ENCODE measurements around the gene ARL3.

Gene ARL3

GRCh38 chr10:102649797-102650654 is 64.2 kb downstream of the ARL3 start:
- DNase-seq = no peak

GRCh38 chr10:102648889-102649796 is 65.1 kb downstream of the ARL3 start:
- peak; percentile 40 for DNase-seq

GRCh38 chr10:102648269-102648888 is 65.8 kb downstream of the ARL3 start:
- no peak for DNase-seq

GRCh38 chr10:102647443-102648268 is 66.5 kb downstream of the ARL3 start:
- no peak for DNase-seq

DNA sequence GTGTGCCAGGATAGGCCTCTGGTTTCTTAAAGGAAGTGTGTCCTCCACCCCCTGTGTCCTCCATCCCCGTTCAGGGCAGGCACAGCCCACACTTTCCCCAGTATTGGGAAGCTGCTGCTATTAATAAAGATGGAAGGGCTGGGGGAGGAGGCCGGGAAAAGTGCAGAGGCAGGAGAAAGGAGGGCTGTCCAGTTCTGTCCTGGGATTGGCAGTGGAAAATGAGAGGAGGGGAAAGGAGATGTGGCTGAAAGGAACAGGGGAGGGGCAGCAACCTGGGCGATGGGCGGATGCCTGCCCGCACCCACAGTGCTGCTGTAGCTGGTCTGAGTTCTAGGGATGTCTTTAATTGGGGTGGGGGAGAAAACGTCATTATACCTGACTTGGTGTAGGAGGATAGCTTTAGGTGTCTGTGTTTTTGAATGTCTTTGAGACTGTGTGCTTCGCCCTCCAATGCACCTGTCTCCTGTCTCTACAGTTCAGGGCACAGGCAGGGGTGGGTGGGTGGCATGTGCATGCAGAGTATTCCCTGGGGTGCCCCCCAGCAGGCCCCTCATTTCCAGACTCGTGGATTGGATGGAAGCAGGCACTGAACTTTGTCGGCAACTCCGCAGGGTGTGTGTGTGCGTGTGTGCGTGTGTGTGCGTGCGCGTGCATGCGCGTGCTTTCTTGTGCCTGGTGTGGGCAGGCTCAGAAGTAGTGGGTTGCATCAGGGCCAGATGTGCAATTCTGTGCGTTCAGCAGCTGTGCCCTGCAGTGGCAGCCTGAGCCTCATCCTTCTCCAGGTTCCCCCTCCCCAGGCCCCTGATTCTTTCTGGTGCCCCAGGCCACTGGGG is 67.4 kb downstream of the ARL3 start:
- DNase-seq = peak; percentile 71

DNA sequence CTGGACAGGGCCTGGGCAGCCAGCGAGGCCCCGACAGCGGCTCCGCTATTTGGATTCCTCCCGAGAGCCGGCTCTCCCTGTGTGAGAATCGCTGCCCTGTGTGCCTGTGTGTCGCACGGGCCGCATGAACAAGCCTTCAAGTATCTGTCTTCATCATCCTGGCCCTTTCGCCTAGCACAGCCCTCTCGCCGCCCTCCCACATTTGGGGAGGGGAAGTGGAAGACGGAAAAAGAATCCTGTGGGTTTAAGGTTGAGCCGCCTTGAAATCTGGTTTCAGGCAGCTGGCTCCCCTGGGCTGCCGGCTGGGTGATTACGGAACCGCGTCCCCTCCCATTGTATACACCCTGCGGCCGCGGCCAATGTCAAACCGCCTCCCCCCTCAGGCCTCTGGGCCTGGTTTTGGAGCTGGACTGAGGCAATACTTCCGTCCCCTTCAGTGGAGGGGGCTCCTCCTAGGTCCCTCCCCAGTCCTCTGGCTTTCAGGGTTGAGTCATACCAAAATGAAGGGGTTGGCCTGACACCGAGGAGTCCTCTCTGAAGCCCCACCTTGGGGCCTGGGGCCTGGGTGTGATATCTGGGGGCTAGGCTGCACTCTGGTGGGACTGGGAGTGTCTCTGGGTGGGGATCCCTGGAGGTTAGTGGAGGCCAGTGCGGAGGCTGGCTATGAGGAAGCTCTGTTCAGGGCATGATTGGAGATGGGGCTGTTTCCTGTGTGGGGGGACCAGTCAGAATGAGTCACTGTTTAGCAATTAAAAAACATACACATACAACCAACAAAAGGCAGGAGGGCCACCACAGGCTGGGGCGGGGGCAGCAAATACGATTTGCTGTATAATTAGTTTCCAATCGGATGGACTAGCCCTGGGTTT is 68.2 kb downstream of the ARL3 start:
- peak; percentile 71 for DNase-seq

DNA sequence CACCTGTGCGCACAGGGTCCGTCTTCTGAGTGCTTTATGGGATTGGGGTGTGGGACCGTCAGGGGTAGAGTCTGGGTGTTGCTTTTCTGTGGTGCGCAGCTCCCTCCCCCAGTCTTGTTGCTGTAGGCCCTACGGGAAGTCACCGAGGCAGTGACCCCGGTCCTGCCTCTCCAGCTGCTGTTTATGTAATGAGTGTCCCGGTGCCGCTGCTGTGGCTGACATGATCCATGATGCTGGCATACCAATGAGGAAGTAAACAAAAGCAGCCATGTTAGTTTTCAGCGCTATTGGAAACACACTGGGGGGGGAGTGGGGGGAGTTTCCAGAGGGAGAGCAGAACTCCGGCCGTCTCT is 68.8 kb downstream of the ARL3 start:
- peak; percentile 36 for DNase-seq

DNA sequence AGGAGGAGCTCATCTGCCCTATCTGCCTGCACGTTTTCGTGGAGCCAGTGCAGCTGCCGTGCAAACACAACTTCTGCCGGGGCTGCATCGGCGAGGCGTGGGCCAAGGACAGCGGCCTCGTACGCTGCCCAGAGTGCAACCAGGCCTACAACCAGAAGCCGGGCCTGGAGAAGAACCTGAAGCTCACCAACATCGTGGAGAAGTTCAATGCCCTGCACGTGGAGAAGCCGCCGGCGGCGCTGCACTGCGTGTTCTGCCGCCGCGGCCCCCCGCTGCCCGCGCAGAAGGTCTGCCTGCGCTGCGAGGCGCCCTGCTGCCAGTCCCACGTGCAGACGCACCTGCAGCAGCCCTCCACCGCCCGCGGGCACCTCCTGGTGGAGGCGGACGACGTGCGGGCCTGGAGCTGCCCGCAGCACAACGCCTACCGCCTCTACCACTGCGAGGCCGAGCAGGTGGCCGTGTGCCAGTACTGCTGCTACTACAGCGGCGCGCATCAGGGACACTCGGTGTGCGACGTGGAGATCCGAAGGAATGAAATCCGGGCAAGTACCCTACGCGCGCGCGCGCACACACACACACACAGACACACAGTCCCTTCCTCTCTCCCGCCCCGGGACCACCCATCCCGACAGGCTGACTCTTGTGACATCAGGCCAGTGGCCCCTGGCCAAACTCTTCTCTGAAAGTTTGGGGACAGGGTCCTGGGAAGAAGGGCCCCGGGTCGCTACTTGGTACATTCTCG is 69.4 kb downstream of the ARL3 start:
- peak; percentile 84 for DNase-seq

- DNase-seq = peak; percentile 66
Measured at GRCh38 chr10:102644066-102644645, 70.0 kb downstream of the ARL3 start, which contains the start of gene TRIM8. Gene TRIM8 (plus strand): TSS chr10:102644479. CDS start chr10:102644618, 139 bp downstream.

DNA sequence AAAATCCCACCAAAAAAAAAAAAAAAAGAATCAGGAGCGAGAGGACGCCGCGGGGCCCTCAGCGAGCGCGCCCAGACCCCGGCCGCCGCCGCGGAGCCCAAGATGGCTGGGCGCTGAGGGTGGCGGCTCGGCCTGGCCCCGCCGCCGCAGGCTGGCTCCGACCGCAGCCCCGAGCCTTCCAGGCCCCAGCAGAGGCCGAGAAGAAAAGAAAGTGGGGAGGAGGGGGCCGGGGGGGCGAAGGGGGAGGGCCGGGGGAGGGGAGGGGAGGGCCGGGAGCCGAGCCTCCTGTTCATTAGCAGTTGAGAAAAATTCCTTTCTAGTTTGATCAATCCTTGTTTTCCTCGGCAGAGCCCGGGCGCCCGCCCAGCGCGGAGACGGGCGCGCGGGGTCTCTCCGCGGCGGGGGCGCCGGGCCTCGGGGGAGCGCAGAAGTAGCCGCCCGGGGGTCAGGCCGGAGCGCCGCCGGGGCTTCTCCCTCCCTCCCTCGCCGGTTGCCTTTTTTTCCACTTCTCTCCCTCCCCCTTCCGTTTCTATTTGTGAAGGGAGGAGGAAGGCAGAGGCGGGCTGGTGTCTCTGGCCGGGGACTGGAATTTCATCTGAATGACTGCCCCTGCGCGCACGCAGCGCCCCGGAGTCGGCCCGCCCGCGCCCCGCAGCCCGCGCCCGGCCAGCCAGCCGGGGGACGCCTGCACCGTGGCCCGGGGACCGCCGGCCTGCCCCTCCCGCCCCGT is 70.7 kb downstream of the ARL3 start:
- DNase-seq = peak; percentile 52

DNA sequence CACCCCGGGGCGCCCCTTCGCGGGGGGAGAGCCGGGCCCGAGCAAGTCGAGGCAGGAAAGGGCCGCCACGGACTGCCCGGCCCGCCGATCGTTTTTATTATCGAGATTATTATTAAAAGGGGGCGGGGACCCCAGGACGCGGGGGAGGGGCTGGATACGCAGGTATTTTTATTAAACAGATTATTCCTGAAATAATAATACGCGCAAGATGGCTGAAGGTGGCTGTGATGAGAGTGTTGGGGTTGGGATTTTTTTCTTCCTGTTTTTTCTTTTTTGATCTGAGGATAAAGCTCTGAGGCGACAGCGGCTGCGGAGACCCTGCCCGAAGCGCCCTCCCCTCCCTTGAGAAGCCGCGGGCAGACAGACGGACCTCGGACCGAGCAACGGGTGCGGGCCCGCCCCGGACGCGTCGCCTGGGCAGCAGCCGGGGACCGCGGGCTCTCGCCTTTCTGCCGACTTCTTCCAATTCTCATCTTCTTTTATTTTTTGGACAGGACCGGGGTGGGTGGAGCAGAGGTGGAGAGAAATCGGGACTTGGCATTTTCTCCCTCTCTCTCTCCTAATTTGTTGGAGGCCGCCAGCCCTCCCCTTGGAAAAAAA is 71.4 kb downstream of the ARL3 start:
- DNase-seq = peak; percentile 58

DNA sequence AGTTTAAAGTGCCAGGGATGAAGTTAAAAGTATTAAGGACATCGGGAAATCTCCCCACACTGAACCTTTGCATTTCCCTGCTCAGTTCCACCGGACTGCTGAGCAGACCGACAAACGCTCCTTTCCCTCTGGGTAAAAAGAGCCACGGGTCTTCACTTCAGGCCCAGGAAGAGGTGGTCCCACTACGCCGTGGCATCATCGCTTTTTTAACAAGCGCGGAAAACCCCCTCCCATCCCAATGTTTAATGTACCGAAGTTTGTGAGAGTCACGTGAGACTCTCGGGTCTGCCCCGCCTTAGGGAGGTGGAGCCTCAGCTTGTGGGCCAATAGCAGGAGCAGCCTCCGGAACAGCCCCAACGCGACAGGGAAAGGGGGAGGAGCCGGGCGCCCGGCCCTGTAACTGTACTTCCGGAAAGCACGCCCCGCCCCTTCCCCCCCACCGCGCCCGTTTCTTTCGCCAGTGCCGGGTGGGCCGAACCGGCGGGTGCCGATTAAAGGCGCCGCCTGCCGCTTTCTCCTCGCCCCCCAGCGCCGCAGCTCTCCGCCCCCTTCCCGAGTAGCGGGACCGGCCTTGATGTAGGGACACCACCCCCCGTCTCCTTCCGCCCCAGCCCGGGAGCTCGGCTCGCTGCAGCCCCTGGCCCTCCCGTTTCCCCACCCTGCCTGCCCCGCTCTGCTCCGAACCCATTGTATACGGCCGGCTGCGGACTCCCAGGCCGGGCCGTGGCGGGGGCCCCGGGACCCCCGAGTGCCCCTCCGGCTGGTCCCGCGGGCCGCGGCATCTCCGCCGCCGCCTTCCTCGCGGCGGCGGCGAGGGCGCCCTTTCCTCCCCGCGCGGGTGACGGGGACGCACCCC is 72.1 kb downstream of the ARL3 start:
- peak; percentile 99 for DNase-seq

GRCh38 chr10:102641402-102641801 is 72.8 kb downstream of the ARL3 start:
- no peak for DNase-seq

- no peak for DNase-seq
Measured at GRCh38 chr10:102639537-102639936, 74.7 kb downstream of the ARL3 start.

GRCh38 chr10:102635377-102635776 is 78.8 kb downstream of the ARL3 start:
- no peak for DNase-seq

GRCh38 chr10:102634686-102635085 is 79.5 kb downstream of the ARL3 start:
- DNase-seq = no peak

DNA sequence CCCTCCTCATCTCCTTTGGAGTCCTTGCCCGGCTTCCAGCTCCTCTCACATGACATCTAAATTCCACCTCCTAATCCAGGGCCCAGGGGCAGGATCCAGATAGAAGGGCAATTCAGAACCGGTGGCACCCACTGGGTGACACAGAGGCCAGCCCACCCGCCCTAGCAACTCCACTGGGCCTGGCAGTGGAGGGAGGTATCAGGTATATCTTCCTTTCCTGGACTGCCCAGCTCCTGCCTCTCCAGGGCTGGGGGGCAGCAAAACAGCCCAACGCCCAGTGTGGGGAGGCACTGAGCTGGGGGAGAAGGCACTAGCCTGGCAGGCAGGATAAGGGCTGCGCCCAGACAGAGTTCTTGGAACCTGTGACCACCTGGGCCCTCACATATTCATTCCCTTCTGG is 80.3 kb downstream of the ARL3 start:
- no peak for DNase-seq
